Naive thymus-derived CD8-positive, alpha-beta T cell (primary cell): ENCODE measurements around the gene GPHA2. TPM values are rescaled to one million over a fixed set of nuclear protein-coding genes. Genes with fewer than 3 reads are reported as not detected.
A peak's percentile ranks its signal among the peaks of the same experiment; 100 is the strongest.

ENCODE experiments used
- ATAC-seq, 2 donors: fragments of 150-1000 bp; cut with Tn5 transposase in 1 of 2; sonication (Bioruptor Pico), chemical (Tn5 transposase) in 1 of 2; 1 replicate in 1 of 2; 2 replicates in 1 of 2; pipeline ENCODE4 v1.10.0; 2021; ENCODE audit warnings: mild to moderate bottlenecking in 2 of 2, moderate library complexity in 2 of 2
- POLR2A ChIA-PET: fragments of 350-600 bp; sonication (Branson Sonifier 250); formaldehyde crosslinking; loops from one replicate; lab custom pipeline; 2021; ENCODE audit warnings: antibody characterized with exemption; lab: Charles Lee
- DNase-seq, 10 donors: peaks; one replicate each; pipeline versions ENCODE4 v3.0.0 to v3.0.0-alpha.2; 2020 to 2022
- H3K27ac Mint-ChIP-seq, 10 donors: one replicate each; pipeline ENCODE4 v1.8.0; 2020 to 2022; ENCODE audit warnings: mild to moderate bottlenecking in 10 of 10, mixed read lengths in 10 of 10, moderate library complexity in 4 of 10, inconsistent platforms in 1 of 10
- H3K27me3 Mint-ChIP-seq, 5 donors: one replicate each; pipeline ENCODE4 v1.8.0; 2021 to 2022; ENCODE audit warnings: mixed read lengths in 5 of 5
- H3K36me3 Mint-ChIP-seq, 3 donors: one replicate each; pipeline ENCODE4 v1.8.0; 2020 to 2022; ENCODE audit warnings: mixed read lengths in 3 of 3, mild to moderate bottlenecking in 2 of 3, inconsistent platforms in 1 of 3
- H3K4me1 Mint-ChIP-seq, 4 donors: one replicate each; pipeline ENCODE4 v1.8.0; 2021 to 2022; ENCODE audit warnings: mixed read lengths in 4 of 4
- H3K4me3 Mint-ChIP-seq, 10 donors: one replicate each; pipeline ENCODE4 v1.8.0; 2020 to 2022; ENCODE audit warnings: mild to moderate bottlenecking in 10 of 10, mixed read lengths in 10 of 10, moderate library complexity in 6 of 10, inconsistent platforms in 1 of 10
- H3K9me3 Mint-ChIP-seq, 9 donors: one replicate each; pipeline ENCODE4 v1.8.0; 2020 to 2022; ENCODE audit warnings: mixed read lengths in 9 of 9, mild to moderate bottlenecking in 3 of 9, inconsistent platforms in 1 of 9, moderate library complexity in 1 of 9
- polyA plus RNA-seq, 3 donors: library from polyadenylated mRNA; unstranded; fragments of 300-500 nt; fragmentation: Illumina TruSeq; gene quantifications; one replicate each; pipeline ENCODE4 v1.2.3, GENCODE V29; 2021
- total RNA-seq, 8 experiments: library from RNA in 2 of 8; stranded (reverse) in 2 of 8; gene quantifications; one replicate each; pipeline ENCODE4 v1.2.3 and lab custom pipeline; 2021 to 2026

The GPHA2 gene
- total and polyA plus RNA-seq, 5 experiments from 2014 or later, result 0.55 to 0.69 TPM; not detected in 3

- no peaks in the 10 kb centered on the region for H3K36me3 Mint-ChIP-seq
- POLR2A ChIA-PET, result no interaction called here
- no peak overlapping the region for H3K27ac Mint-ChIP-seq
- DNase-seq (no peak), ATAC-seq (no peak)
- no peaks in the 10 kb centered on the region for H3K4me1 Mint-ChIP-seq
- H3K9me3 Mint-ChIP-seq, result no peaks in the 10 kb centered on the region
- H3K4me3 Mint-ChIP-seq, result no peak overlapping the region
- H3K27me3 Mint-ChIP-seq, result peaks cover 0 to 8% (median 4%) of the 10 kb centered on the region in 5 donors
These were observed 15.8 kb upstream of the GPHA2 start for GRCh38 chr11:64951529-64951928.

GRCh38 chr11:64947208-64947814 lies 11.6 kb upstream of the GPHA2 start:
- POLR2A ChIA-PET, result interaction anchor here (1.0 kb wide), 1 partner anchor 23 kb away, joined by 3 read pairs; the partner anchor contains the start of gene PPP2R5B
- Mint-ChIP-seq H3K36me3 (no peaks in the 10 kb centered on the region), H3K27me3 (peaks cover 0 to 4% (median 0%) of the 10 kb centered on the region in 5 donors), H3K9me3 (no peaks in the 10 kb centered on the region), H3K4me1 (no peaks in the 10 kb centered on the region), H3K4me3 (no peak overlapping the region), H3K27ac (no peak overlapping the region)
- DNase-seq (no peak), ATAC-seq (no peak)

- Mint-ChIP-seq H3K27ac (no peak overlapping the region), H3K27me3 (peaks cover 0 to 3% (median 0%) of the 10 kb centered on the region in 5 donors), H3K4me3 (no peak overlapping the region), H3K36me3 (peaks cover 0 to 17% (median 4%) of the 10 kb centered on the region in 3 donors), H3K4me1 (no peaks in the 10 kb centered on the region), H3K9me3 (no peaks in the 10 kb centered on the region)
- POLR2A ChIA-PET, result no interaction called here
- no peak for ATAC-seq
- no peak for DNase-seq
These were observed 846 bp upstream of the GPHA2 start for GRCh38 chr11:64936539-64936938.

DNA sequence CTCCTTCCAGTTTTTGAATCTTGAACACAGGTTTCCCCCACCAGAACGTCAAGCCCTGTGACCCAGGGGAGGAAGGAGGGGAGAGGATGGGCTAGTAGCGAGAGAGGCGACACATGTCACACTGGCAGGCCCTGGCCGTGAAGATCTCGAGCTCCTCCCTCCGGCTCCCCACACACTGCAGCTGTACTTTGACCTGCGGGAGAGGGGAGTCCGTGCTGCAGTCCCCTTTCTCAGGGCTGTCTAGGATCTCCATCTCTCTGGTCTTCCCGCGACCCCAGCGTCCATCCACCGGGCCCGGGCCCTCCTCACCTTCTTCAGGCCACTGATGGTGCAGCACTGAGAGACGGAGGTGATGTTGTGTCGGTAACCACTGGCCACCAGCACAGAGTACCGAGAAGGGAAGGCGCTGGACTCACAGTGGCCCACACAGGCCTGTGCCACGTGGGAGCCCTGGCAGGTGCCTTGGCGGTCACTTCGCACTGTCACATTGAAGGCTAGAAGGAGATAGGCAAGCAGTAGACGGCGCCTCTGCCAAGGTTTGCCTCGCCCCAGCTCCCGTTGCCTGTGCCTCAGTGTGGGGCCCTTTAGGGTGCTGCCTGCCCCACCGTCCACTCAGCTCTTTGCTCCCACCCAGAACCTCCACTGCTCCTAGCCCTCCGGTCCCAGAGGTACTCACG lies 873 bp downstream of the GPHA2 start:
- DNase-seq, result no peak
- no peaks in the 10 kb centered on the region for H3K9me3 Mint-ChIP-seq
- POLR2A ChIA-PET, result interaction anchor here (0.6 kb wide), 1 partner anchor 81 kb away, joined by 6 read pairs; no protein-coding TSS in a partner anchor
- no peak overlapping the region for H3K27ac Mint-ChIP-seq
- no peak overlapping the region for H3K4me3 Mint-ChIP-seq
- no peak for ATAC-seq
- no peaks in the 10 kb centered on the region for H3K4me1 Mint-ChIP-seq
- H3K36me3 Mint-ChIP-seq, result peaks cover 0 to 31% (median 8%) of the 10 kb centered on the region in 3 donors
- peaks cover 0 to 2% (median 0%) of the 10 kb centered on the region in 5 donors for H3K27me3 Mint-ChIP-seq

- Mint-ChIP-seq H3K4me3 (no peak overlapping the region), H3K4me1 (no peaks in the 10 kb centered on the region), H3K27me3 (peaks cover 0 to 2% (median 0%) of the 10 kb centered on the region in 5 donors), H3K27ac (peak overlapping the region in 1 of 10 donors; percentile 41), H3K36me3 (peaks cover 0 to 34% (median 9%) of the 10 kb centered on the region in 3 donors), H3K9me3 (no peaks in the 10 kb centered on the region)
- ATAC-seq, result no peak
- no peak for DNase-seq
- POLR2A ChIA-PET, result interaction anchor here (0.6 to 1.0 kb wide), 3 partner anchors 13 to 201 kb away, joined by 3 to 6 read pairs (median 3); no protein-coding TSS in a partner anchor
These were observed 1.6 kb downstream of the GPHA2 start for GRCh38 chr11:64933935-64934681.

DNA sequence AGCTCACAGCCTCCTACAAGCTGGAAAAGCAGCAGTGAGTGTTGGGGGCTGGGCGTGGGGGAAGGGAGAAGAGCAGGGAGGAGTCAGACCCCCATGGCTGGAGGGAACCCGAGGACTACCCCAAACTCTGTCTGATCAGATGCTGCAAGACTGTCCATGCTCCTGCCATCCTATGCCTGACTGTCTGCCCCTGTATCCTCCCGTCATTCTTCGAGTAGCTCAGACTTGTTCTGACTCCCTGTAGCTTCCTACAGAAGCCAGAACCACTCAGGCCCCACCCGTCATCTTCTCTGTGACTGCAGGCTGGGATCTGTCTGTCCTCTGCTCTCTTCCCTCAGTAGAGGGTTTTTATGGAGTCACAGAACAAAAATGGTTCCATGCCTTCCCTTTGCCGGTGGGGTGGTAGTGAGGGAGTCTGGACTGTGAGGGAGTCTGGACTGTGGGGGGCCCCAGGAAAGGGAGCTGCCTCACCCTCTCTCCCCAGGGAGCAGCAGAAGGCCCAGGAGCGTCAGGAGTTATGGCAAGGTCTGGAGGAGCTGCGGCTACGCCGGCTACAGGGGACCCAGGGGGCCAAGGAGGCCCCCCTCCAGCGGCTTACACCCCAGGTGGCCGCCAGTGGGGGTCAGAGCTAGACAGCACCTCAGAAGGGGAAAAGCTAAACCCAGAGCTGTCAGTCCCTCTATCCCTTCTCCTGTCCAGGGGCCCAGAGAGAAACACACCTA lies 2.3 kb downstream of the GPHA2 start:
- Mint-ChIP-seq H3K27ac (peak overlapping the region in 2 of 10 donors; percentile 5 to 36), H3K36me3 (peaks cover 0 to 38% (median 9%) of the 10 kb centered on the region in 3 donors), H3K4me3 (no peak overlapping the region), H3K27me3 (no peaks in the 10 kb centered on the region), H3K9me3 (no peaks in the 10 kb centered on the region), H3K4me1 (no peaks in the 10 kb centered on the region)
- DNase-seq (no peak), ATAC-seq (no peak)
- POLR2A ChIA-PET, result interaction anchor here (0.6 to 1.0 kb wide), 3 partner anchors 12 to 304 kb away, joined by 3 read pairs; no protein-coding TSS in a partner anchor

DNA sequence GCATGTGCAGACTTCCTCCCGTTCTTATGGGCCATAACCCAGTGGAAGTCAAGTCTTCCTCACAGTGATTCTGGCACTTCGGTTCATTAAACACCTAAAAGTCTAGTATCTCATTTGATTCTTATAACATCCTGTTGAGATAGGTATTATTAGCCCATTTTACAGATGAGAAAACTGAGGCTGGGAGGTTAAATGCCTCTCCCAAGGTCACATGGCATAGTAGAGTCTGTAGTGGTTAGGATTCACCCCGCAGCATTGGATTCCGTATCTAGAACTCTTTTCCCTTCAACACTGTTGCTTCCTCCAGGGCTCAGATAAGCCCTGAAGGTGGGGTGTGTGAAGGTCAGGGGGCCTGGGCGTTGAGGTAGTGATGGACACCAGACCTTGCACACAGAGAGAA lies 3.4 kb downstream of the GPHA2 start:
- Mint-ChIP-seq H3K4me3 (no peak overlapping the region), H3K27ac (peak overlapping the region in 1 of 10 donors; percentile 11), H3K9me3 (no peaks in the 10 kb centered on the region), H3K4me1 (peaks cover 0 to 1% (median 0%) of the 10 kb centered on the region in 4 donors), H3K27me3 (no peaks in the 10 kb centered on the region), H3K36me3 (peaks cover 0 to 43% (median 11%) of the 10 kb centered on the region in 3 donors)
- no peak for ATAC-seq
- POLR2A ChIA-PET, result no interaction called here
- DNase-seq, result no peak

GRCh38 chr11:64931290-64931689 lies 4.4 kb downstream of the GPHA2 start:
- H3K9me3 Mint-ChIP-seq, result no peaks in the 10 kb centered on the region
- H3K36me3 Mint-ChIP-seq, result peaks cover 0 to 43% (median 11%) of the 10 kb centered on the region in 3 donors
- DNase-seq (no peak), ATAC-seq (no peak)
- peaks cover 0 to 4% (median 3%) of the 10 kb centered on the region in 4 donors for H3K4me1 Mint-ChIP-seq
- H3K27ac Mint-ChIP-seq, result no peak overlapping the region
- no peak overlapping the region for H3K4me3 Mint-ChIP-seq
- H3K27me3 Mint-ChIP-seq, result no peaks in the 10 kb centered on the region
- POLR2A ChIA-PET, result no interaction called here

DNA sequence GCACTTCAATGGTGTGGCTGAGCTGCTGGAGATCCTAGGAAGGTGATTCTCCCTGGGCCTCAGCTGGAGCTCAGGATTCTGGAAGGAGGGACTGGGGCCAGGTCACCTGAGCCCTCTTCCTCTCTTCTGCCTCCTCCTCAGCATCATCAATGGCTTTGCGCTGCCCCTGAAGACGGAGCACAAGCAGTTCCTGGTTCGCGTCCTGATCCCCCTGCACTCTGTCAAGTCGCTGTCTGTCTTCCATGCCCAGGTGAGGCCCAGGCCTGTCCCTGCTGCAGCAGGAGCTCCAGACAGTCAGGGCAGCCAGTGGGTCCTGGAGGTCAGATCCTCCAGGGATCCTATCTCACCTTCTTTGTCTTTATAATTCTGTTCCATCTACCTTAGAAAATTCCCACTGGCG lies 5.4 kb downstream of the GPHA2 start:
- H3K4me3 Mint-ChIP-seq, result peak overlapping the region in 1 of 10 donors; percentile 22
- peaks cover 0 to 7% (median 4%) of the 10 kb centered on the region in 4 donors for H3K4me1 Mint-ChIP-seq
- no peak overlapping the region for H3K27ac Mint-ChIP-seq
- no peak for DNase-seq
- H3K27me3 Mint-ChIP-seq, result no peaks in the 10 kb centered on the region
- H3K36me3 Mint-ChIP-seq, result peaks cover 0 to 44% (median 11%) of the 10 kb centered on the region in 3 donors
- no peaks in the 10 kb centered on the region for H3K9me3 Mint-ChIP-seq
- no peak for ATAC-seq
- POLR2A ChIA-PET, result no interaction called here

DNA sequence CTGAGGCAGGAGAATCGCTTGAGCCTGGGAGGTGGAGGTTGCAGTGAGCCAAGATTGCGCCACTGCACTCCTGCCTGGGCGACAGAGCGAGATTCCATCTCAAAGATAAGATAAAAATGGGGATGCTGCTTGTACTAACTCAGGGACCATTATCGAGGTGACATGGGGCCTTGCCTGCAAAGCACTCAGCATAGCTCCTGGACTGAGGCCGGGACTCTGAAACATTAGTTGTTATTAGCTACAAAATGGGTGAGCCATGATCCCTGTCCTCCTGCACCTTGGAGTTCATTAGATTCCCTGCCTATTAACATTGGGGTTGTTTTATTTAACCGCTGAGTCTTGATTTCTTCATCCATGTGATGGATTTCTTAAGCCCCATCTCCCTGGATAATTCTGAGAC lies 6.1 kb downstream of the GPHA2 start:
- H3K4me1 Mint-ChIP-seq, result peaks cover 3 to 14% (median 8%) of the 10 kb centered on the region in 4 donors
- H3K27me3 Mint-ChIP-seq, result no peaks in the 10 kb centered on the region
- ATAC-seq (no peak), DNase-seq (no peak)
- no peaks in the 10 kb centered on the region for H3K9me3 Mint-ChIP-seq
- no peak overlapping the region for H3K27ac Mint-ChIP-seq
- POLR2A ChIA-PET, result interaction anchor here (0.6 to 0.7 kb wide), 2 partner anchors 11 to 565 kb away, joined by 3 read pairs; no protein-coding TSS in a partner anchor
- peaks cover 0 to 44% (median 11%) of the 10 kb centered on the region in 3 donors for H3K36me3 Mint-ChIP-seq
- no peak overlapping the region for H3K4me3 Mint-ChIP-seq

- Mint-ChIP-seq H3K4me1 (peaks cover 5 to 21% (median 13%) of the 10 kb centered on the region in 4 donors), H3K4me3 (no peak overlapping the region), H3K9me3 (no peaks in the 10 kb centered on the region), H3K27me3 (no peaks in the 10 kb centered on the region), H3K36me3 (peaks cover 0 to 44% (median 11%) of the 10 kb centered on the region in 3 donors), H3K27ac (no peak overlapping the region)
- ATAC-seq (no peak), DNase-seq (no peak)
- POLR2A ChIA-PET, result interaction anchor here (0.7 kb wide), 1 partner anchor 44 kb away, joined by 3 read pairs; no protein-coding TSS in a partner anchor
These were observed 6.7 kb downstream of the GPHA2 start for GRCh38 chr11:64928957-64929356.

DNA sequence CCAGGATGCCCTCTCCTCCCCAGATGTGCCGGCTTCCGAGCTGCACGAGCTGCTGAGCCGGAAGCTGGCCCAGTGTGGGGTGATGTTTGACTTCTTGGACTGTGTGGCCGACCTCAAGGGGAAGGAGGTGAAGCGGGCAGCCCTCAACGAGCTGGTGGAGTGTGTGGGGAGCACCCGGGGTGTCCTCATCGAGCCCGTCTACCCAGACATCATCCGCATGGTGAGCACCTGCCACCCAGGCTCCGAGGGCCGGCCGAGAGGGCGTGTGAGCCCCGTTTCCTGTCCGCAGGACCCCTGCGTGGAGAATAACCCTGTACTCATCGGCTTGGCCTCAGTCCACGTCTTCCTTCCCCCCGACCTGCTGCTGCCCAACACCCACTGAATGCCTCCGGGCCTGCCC lies 9.0 kb downstream of the GPHA2 start:
- ATAC-seq (no peak), DNase-seq (no peak)
- H3K27ac Mint-ChIP-seq, result peak overlapping the region in 4 of 10 donors; percentile 17 to 86 (median 59)
- H3K9me3 Mint-ChIP-seq, result no peaks in the 10 kb centered on the region
- no peaks in the 10 kb centered on the region for H3K27me3 Mint-ChIP-seq
- H3K36me3 Mint-ChIP-seq, result peaks cover 0 to 28% (median 9%) of the 10 kb centered on the region in 3 donors
- peaks cover 5 to 23% (median 20%) of the 10 kb centered on the region in 4 donors for H3K4me1 Mint-ChIP-seq
- POLR2A ChIA-PET, result no interaction called here
- H3K4me3 Mint-ChIP-seq, result peak overlapping the region in 6 of 10 donors; percentile 28 to 45 (median 39)
